Sigmoid colon (tissue), 7 donors: ENCODE results near the gene RPL18A. TPM values are rescaled to one million over a fixed set of nuclear protein-coding genes. Genes with fewer than 3 reads are reported as not detected.

Experiments
- DNase-seq: peaks from one replicate; pipeline ENCODE4 v3.0.0-alpha.2; 2019
- H3K27ac ChIP-seq, 4 donors: fragments of 200-600 bp; sonication (generic); one replicate each; pipeline ENCODE4 v1.5.1; 2016 to 2019; ENCODE audit warnings: mild to moderate bottlenecking in 1 of 4
- H3K27me3 ChIP-seq, 3 donors: fragments of 200-600 bp; sonication (generic); one replicate each; pipeline ENCODE4 v1.5.1; 2019; ENCODE audit warnings: mild to moderate bottlenecking in 1 of 3
- H3K36me3 ChIP-seq, 4 donors: fragments of 200-600 bp; sonication (generic); one replicate each; pipeline ENCODE4 v1.5.1; 2016 to 2019
- H3K4me1 ChIP-seq, 4 donors: fragments of 200-600 bp; sonication (generic); one replicate each; pipeline ENCODE4 v1.5.1; 2017 to 2019
- H3K4me3 ChIP-seq, 4 donors: fragments of 200-600 bp; sonication (generic); one replicate each; pipeline ENCODE4 v1.5.1; 2017 to 2019; ENCODE audit warnings: mild to moderate bottlenecking in 2 of 4, moderate library complexity in 1 of 4
- H3K9me3 ChIP-seq, 4 donors: fragments of 200-600 bp in 3 of 4; sonication (generic) in 3 of 4; one replicate each; pipeline versions ENCODE4 v1.5.1 to v1.6.1; 2013 to 2019
- CTCF ChIP-seq, 4 experiments: fragments of 450-650 bp in 3 of 4; fragments of 200-600 bp in 1 of 4; IDR thresholded peaks; one replicate each; pipeline ENCODE4 v1.5.1; 2016 to 2019; ENCODE audit warnings: antibody characterized with exemption in 4 of 4, mild to moderate bottlenecking in 3 of 4, moderate library complexity in 2 of 4
- EP300 ChIP-seq, 4 donors: sonication (generic); formaldehyde crosslinking; IDR thresholded peaks; one replicate each; pipeline ENCODE4 v1.6.1; 2017; ENCODE audit warnings: antibody characterized with exemption in 4 of 4
- POLR2A ChIP-seq, 2 donors: fragments of 450-650 bp; IDR thresholded peaks; one replicate each; pipeline ENCODE4 v1.6.1; 2016; ENCODE audit warnings: antibody characterized with exemption in 2 of 2, mild to moderate bottlenecking in 2 of 2, moderate library complexity in 2 of 2
- POLR2AphosphoS5 ChIP-seq, 4 donors: sonication (generic); formaldehyde crosslinking; IDR thresholded peaks; one replicate each; pipeline ENCODE4 v1.6.1; 2017; ENCODE audit warnings: antibody characterized with exemption in 4 of 4
- WGBS, 2 donors: extraction: QIAGEN DNeasy Blood & Tissue Kit; methylation state at CpG; one replicate each; pipeline ENCODE4 v1.1.7; 2013; 5-methylcytosine and 5-hydroxymethylcytosine counted together
- intact Hi-C: fragments of 100-400 bp; cut with DNase I; formaldehyde crosslinking; loops from one replicate; pipeline ENCODE4 v1.15.1; 2023
- polyA plus RNA-seq, 3 donors: library from polyadenylated mRNA; stranded (reverse); fragments of 200-250 nt; gene quantifications; one replicate each; pipeline ENCODE4 v1.2.3, GENCODE V29; 2013
- total RNA-seq, 4 donors: library from RNA; depleted of rRNA; stranded (reverse); fragments of >200 nt; gene quantifications; one replicate each; pipeline ENCODE4 v1.1.0, GENCODE V29; 2016
- donor health status: healthy with polysubstance abuse.
- donor health status: Bipolar disorder and iron deficiency.
- donor health status: healthy.

Gene RPL18A
- total and polyA plus RNA-seq, 7 donors, result 1,686 to 3,945 (median 2,372) TPM

GRCh38 chr19:17866312-17866963 lies 6.7 kb downstream of the RPL18A start:
- no peak for TF ChIP-seq EP300 (IDR thresholded peaks at IDR 0.05)
- no peak for TF ChIP-seq POLR2A (IDR thresholded peaks at IDR 0.05)
- TF ChIP-seq POLR2AphosphoS5 (IDR thresholded peaks at IDR 0.05), result no peak
- no peak for TF ChIP-seq CTCF (IDR thresholded peaks at IDR 0.05)
- Histone ChIP-seq H3K9me3 (no peaks in the 10 kb centered on the region), H3K36me3 (peaks cover 24 to 47% (median 34%) of the 10 kb centered on the region in 4 donors), H3K27me3 (peaks cover 7 to 19% (median 16%) of the 10 kb centered on the region in 3 donors), H3K4me3 (no peak overlapping the region), H3K4me1 (peaks cover 0 to 10% (median 7%) of the 10 kb centered on the region in 4 donors), H3K27ac (no peak overlapping the region)
- DNase-seq, result no peak
- WGBS, 2 donors, result 86 to 90% methylated on average over 8 of the region's 8 CpGs
- intact Hi-C loops, result no loop called here

GRCh38 chr19:17866964-17867486 lies 7.3 kb downstream of the RPL18A start:
- H3K27ac ChIP-seq, result no peak overlapping the region
- no peak for TF ChIP-seq POLR2A (IDR thresholded peaks at IDR 0.05)
- TF ChIP-seq EP300 (IDR thresholded peaks at IDR 0.05), result no peak
- no peak for TF ChIP-seq POLR2AphosphoS5 (IDR thresholded peaks at IDR 0.05)
- no peak for TF ChIP-seq CTCF (IDR thresholded peaks at IDR 0.05)
- peaks cover 0 to 8% (median 5%) of the 10 kb centered on the region in 4 donors for H3K4me1 ChIP-seq
- H3K27me3 ChIP-seq, result peaks cover 12 to 25% (median 22%) of the 10 kb centered on the region in 3 donors
- H3K36me3 ChIP-seq, result peaks cover 22 to 41% (median 29%) of the 10 kb centered on the region in 4 donors
- DNase-seq, result no peak
- WGBS, 2 donors, result 35 to 75% methylated on average over 11 of the region's 11 CpGs
- H3K9me3 ChIP-seq, result no peaks in the 10 kb centered on the region
- H3K4me3 ChIP-seq, result no peak overlapping the region
- intact Hi-C loops, result no loop called here

- intact Hi-C loops, result no loop called here
- TF ChIP-seq CTCF (IDR thresholded peaks at IDR 0.05) (no peak), POLR2A (IDR thresholded peaks at IDR 0.05) (no peak), EP300 (IDR thresholded peaks at IDR 0.05) (no peak), POLR2AphosphoS5 (IDR thresholded peaks at IDR 0.05) (no peak)
- no peak overlapping the region for H3K4me3 ChIP-seq
- peaks cover 5 to 24% (median 13%) of the 10 kb centered on the region in 4 donors for H3K36me3 ChIP-seq
- no peak for DNase-seq
- H3K27ac ChIP-seq, result no peak overlapping the region
- peaks cover 0 to 15% (median 13%) of the 10 kb centered on the region in 4 donors for H3K4me1 ChIP-seq
- peaks cover 28 to 41% (median 38%) of the 10 kb centered on the region in 3 donors for H3K27me3 ChIP-seq
- WGBS, 2 donors, result 74 to 86% methylated on average over 6 of the region's 6 CpGs
- no peaks in the 10 kb centered on the region for H3K9me3 ChIP-seq
Observed at GRCh38 chr19:17868669-17869068, 9.0 kb downstream of the RPL18A start.

GRCh38 chr19:17869114-17869608 lies 9.5 kb downstream of the RPL18A start:
- no peak for DNase-seq
- H3K36me3 ChIP-seq, result peaks cover under 1 to 20% (median 9%) of the 10 kb centered on the region in 4 donors
- no peak overlapping the region for H3K27ac ChIP-seq
- H3K27me3 ChIP-seq, result peaks cover 33 to 46% (median 43%) of the 10 kb centered on the region in 3 donors
- no peak overlapping the region for H3K4me3 ChIP-seq
- peaks cover 0 to 20% (median 18%) of the 10 kb centered on the region in 4 donors for H3K4me1 ChIP-seq
- intact Hi-C loops, result no loop called here
- no peak for TF ChIP-seq POLR2AphosphoS5 (IDR thresholded peaks at IDR 0.05)
- TF ChIP-seq EP300 (IDR thresholded peaks at IDR 0.05), result no peak
- TF ChIP-seq CTCF (IDR thresholded peaks at IDR 0.05), result no peak
- no peak for TF ChIP-seq POLR2A (IDR thresholded peaks at IDR 0.05)
- H3K9me3 ChIP-seq, result no peaks in the 10 kb centered on the region
- 69 to 74% methylated on average over 11 of the region's 11 CpGs for WGBS, 2 donors
